Common myeloid progenitor, CD34-positive (primary cell): ENCODE results near the gene RASL11A.

ENCODE experiments used
- CTCF ChIA-PET: fragments of 350-600 bp; sonication (Branson Sonifier 250); formaldehyde crosslinking; loops from one replicate; lab custom pipeline; 2021; ENCODE audit warnings: antibody characterized with exemption; lab: Charles Lee
- POLR2A ChIA-PET: fragments of 350-600 bp; sonication (Branson Sonifier 250); formaldehyde crosslinking; loops from one replicate; lab custom pipeline; 2021; ENCODE audit warnings: antibody characterized with exemption; lab: Charles Lee
- DNase-seq, 3 donors: peaks; one replicate each; pipeline versions ENCODE4 v3.0.0 to v3.0.0-alpha.2; 2013
- H3K27ac ChIP-seq, 2 experiments: 1 replicate in 1 of 2; 2 replicates in 1 of 2; pipeline ENCODE4 v1.7.0; 2013; ENCODE audit warnings: inconsistent platforms in 2 of 2, low read length in 2 of 2, mild to moderate bottlenecking in 2 of 2, low read depth in 1 of 2, moderate library complexity in 1 of 2; ENCODE audit not compliant: severe bottlenecking in 2 of 2, insufficient read depth in 1 of 2, poor library complexity in 1 of 2
- H3K27me3 ChIP-seq, 5 experiments: replicated peaks in 2 of 5; 1 replicate in 3 of 5; 2 replicates in 2 of 5; pipeline versions ENCODE4 v1.6.1 to v1.7.0; 2013; ENCODE audit warnings: low read length in 4 of 5, mild to moderate bottlenecking in 2 of 5, moderate library complexity in 2 of 5, inconsistent platforms in 1 of 5; ENCODE audit not compliant: insufficient read depth in 5 of 5, control insufficient read depth in 4 of 5
- H3K36me3 ChIP-seq, 4 experiments: 1 replicate in 2 of 4; 2 replicates in 2 of 4; pipeline versions ENCODE4 v1.6.1 to v1.7.0; 2013; ENCODE audit warnings: low read length in 3 of 4, control low read depth in 1 of 4, mild to moderate bottlenecking in 1 of 4; ENCODE audit not compliant: control insufficient read depth in 4 of 4, insufficient read depth in 4 of 4
- H3K4me1 ChIP-seq, 4 experiments: 1 replicate in 3 of 4; 2 replicates in 1 of 4; pipeline versions ENCODE4 v1.6.1 to v1.7.1; 2013; ENCODE audit warnings: low read length in 3 of 4, mild to moderate bottlenecking in 3 of 4, control low read depth in 1 of 4, inconsistent platforms in 1 of 4, moderate library complexity in 1 of 4; ENCODE audit not compliant: control insufficient read depth in 4 of 4, insufficient read depth in 4 of 4; ENCODE audit errors: control extremely low read depth in 1 of 4
- H3K4me3 ChIP-seq, 7 experiments: 1 replicate in 4 of 7; 2 replicates in 3 of 7; pipeline versions ENCODE4 v1.5.1 to v1.7.0; 2013; ENCODE audit warnings: mild to moderate bottlenecking in 7 of 7, low read length in 6 of 7, moderate library complexity in 6 of 7, inconsistent platforms in 2 of 7, low read depth in 2 of 7, control low read depth in 1 of 7; ENCODE audit not compliant: insufficient read depth in 4 of 7, control insufficient read depth in 1 of 7; ENCODE audit errors: extremely low read depth in 1 of 7
- H3K9me3 ChIP-seq, 5 experiments: 1 replicate in 4 of 5; 2 replicates in 1 of 5; pipeline versions ENCODE4 v1.6.1 to v1.7.1; 2013; ENCODE audit warnings: low read length in 4 of 5, mild to moderate bottlenecking in 2 of 5, inconsistent platforms in 1 of 5, low read depth in 1 of 5, moderate library complexity in 1 of 5; ENCODE audit not compliant: control insufficient read depth in 4 of 5, insufficient read depth in 2 of 5; ENCODE audit errors: control extremely low read depth in 1 of 5
- WGBS: methylation state at CpG from one replicate; pipeline ENCODE4 v1.1.5; 2013; ENCODE audit not compliant: insufficient coverage; 5-methylcytosine and 5-hydroxymethylcytosine counted together

The RASL11A gene

GRCh38 chr13:27273658-27274425 is 3.2 kb downstream of the RASL11A start:
- Histone ChIP-seq H3K27ac (no peak overlapping the region), H3K9me3 (no peaks in the 10 kb centered on the region), H3K27me3 (peaks cover 0 to 35% (median 7%) of the 10 kb centered on the region in 5 experiments), H3K4me3 (no peak overlapping the region), H3K4me1 (peaks cover 0 to 15% (median 12%) of the 10 kb centered on the region in 4 experiments), H3K36me3 (no peaks in the 10 kb centered on the region)
- CTCF ChIA-PET = interaction anchor here (0.6 to 2.9 kb wide), 11 partner anchors 8 to 328 kb away, joined by 3 to 12 read pairs (median 4); no protein-coding TSS in a partner anchor
- DNase-seq = no peak
- 94% methylated on average over 4 of the region's 4 CpGs for WGBS
- POLR2A ChIA-PET = interaction anchor here (0.6 kb wide), 1 partner anchor 56 kb away, joined by 3 read pairs; no protein-coding TSS in a partner anchor

GRCh38 chr13:27274631-27275030 is 4.0 kb downstream of the RASL11A start:
- 20% methylated on average over 1 of the region's 1 CpG for WGBS
- Histone ChIP-seq H3K9me3 (no peaks in the 10 kb centered on the region), H3K4me1 (peaks cover 0 to 15% (median 12%) of the 10 kb centered on the region in 4 experiments), H3K27ac (no peak overlapping the region), H3K4me3 (no peak overlapping the region), H3K36me3 (no peaks in the 10 kb centered on the region), H3K27me3 (peaks cover 0 to 33% (median 7%) of the 10 kb centered on the region in 5 experiments)
- ChIA-PET POLR2A (interaction anchor here (0.6 kb wide), 1 partner anchor 57 kb away, joined by 3 read pairs; no protein-coding TSS in a partner anchor), CTCF (interaction anchor here (0.6 to 2.3 kb wide), 12 partner anchors 9 to 329 kb away, joined by 3 to 11 read pairs (median 3); no protein-coding TSS in a partner anchor)
- DNase-seq = no peak

- H3K9me3 ChIP-seq = no peaks in the 10 kb centered on the region
- no peak overlapping the region for H3K4me3 ChIP-seq
- peaks cover 0 to 10% (median 7%) of the 10 kb centered on the region in 4 experiments for H3K4me1 ChIP-seq
- 89% methylated on average over 4 of the region's 7 CpGs for WGBS
- H3K36me3 ChIP-seq = no peaks in the 10 kb centered on the region
- ChIA-PET CTCF (interaction anchor here (0.9 to 2.2 kb wide), 2 partner anchors 19 to 330 kb away, joined by 3 to 7 read pairs; no protein-coding TSS in a partner anchor), POLR2A (no interaction called here)
- peaks cover 0 to 31% (median 7%) of the 10 kb centered on the region in 5 experiments for H3K27me3 ChIP-seq
- no peak for DNase-seq
- H3K27ac ChIP-seq = no peak overlapping the region
Observed at GRCh38 chr13:27276188-27276587, 5.6 kb downstream of the RASL11A start.

GRCh38 chr13:27279506-27279905 is 8.9 kb downstream of the RASL11A start:
- Histone ChIP-seq H3K4me1 (peaks cover 0 to 4% (median under 1%) of the 10 kb centered on the region in 4 experiments), H3K36me3 (no peaks in the 10 kb centered on the region), H3K9me3 (no peaks in the 10 kb centered on the region), H3K27me3 (peaks cover 0 to 5% (median 0%) of the 10 kb centered on the region in 5 experiments), H3K4me3 (no peak overlapping the region), H3K27ac (no peak overlapping the region)
- ChIA-PET POLR2A (no interaction called here), CTCF (interaction anchor here (1.1 to 6.8 kb wide), 4 partner anchors 8 to 332 kb away, joined by 4 to 38 read pairs (median 8); partner anchors contain the start of gene RASL11A)
- 98% methylated on average over 5 of the region's 7 CpGs for WGBS
- no peak for DNase-seq

GRCh38 chr13:27280009-27280656 is 9.5 kb downstream of the RASL11A start:
- Histone ChIP-seq H3K36me3 (no peaks in the 10 kb centered on the region), H3K9me3 (no peaks in the 10 kb centered on the region), H3K4me1 (peaks cover 0 to 4% (median under 1%) of the 10 kb centered on the region in 4 experiments), H3K27ac (no peak overlapping the region), H3K27me3 (peaks cover 0 to 3% (median 0%) of the 10 kb centered on the region in 5 experiments), H3K4me3 (no peak overlapping the region)
- ChIA-PET CTCF (interaction anchor here (1.1 to 6.8 kb wide), 6 partner anchors 9 to 332 kb away, joined by 4 to 38 read pairs (median 6); partner anchors contain the start of gene RASL11A), POLR2A (interaction anchor here (0.6 kb wide), 1 partner anchor 12 kb away, joined by 3 read pairs; no protein-coding TSS in a partner anchor)
- peak in 2 of 3 donors; percentile 31 to 33 for DNase-seq
- 83% methylated on average over 3 of the region's 5 CpGs for WGBS

- H3K36me3 ChIP-seq = no peaks in the 10 kb centered on the region
- H3K4me3 ChIP-seq = no peak overlapping the region
- H3K9me3 ChIP-seq = no peaks in the 10 kb centered on the region
- WGBS = 80% methylated on average over 1 of the region's 4 CpGs
- H3K27me3 ChIP-seq = no peaks in the 10 kb centered on the region
- ChIA-PET POLR2A (interaction anchor here (0.5 to 0.6 kb wide), 2 partner anchors 10 to 12 kb away, joined by 3 read pairs; no protein-coding TSS in a partner anchor), CTCF (interaction anchor here (0.9 to 6.8 kb wide), 12 partner anchors 8 to 335 kb away, joined by 3 to 38 read pairs (median 6); partner anchors contain the start of gene RASL11A)
- peaks cover 0 to 4% (median under 1%) of the 10 kb centered on the region in 4 experiments for H3K4me1 ChIP-seq
- DNase-seq = no peak
- no peak overlapping the region for H3K27ac ChIP-seq
Observed at GRCh38 chr13:27280841-27281240, 10.2 kb downstream of the RASL11A start.
